GM12872 (cell line): ENCODE results near the gene SEPTIN1.

Experiments
- TF ChIP-seq, protein P1 (sequence below): IDR thresholded peaks from 3 replicates; pipeline ENCODE4 v1.5.1; 2011; ENCODE audit warnings: low read depth, mild to moderate bottlenecking, low read length, moderate library complexity; ENCODE audit not compliant: insufficient read depth

The SEPTIN1 gene

DNA sequence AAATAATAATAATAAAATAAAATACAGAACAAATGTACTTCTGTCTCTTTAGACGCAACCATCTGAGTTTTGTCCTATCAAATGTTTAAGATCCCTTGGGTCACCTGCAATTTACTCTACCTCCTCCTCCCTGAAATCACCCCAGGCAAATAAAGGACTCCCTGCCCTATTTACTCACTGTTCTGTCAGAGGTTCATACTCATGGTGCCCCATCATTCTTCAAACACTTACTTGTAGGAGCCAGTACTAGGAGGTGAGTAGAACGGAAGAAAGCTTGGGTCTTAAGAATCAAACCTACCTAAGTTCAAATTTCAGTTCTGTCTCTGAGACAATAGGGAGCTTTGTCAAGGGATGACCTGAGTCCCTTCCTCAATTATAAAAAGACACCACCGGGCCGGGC, 15.8 kb downstream of the SEPTIN1 start:
- TF ChIP-seq, protein P1, sequence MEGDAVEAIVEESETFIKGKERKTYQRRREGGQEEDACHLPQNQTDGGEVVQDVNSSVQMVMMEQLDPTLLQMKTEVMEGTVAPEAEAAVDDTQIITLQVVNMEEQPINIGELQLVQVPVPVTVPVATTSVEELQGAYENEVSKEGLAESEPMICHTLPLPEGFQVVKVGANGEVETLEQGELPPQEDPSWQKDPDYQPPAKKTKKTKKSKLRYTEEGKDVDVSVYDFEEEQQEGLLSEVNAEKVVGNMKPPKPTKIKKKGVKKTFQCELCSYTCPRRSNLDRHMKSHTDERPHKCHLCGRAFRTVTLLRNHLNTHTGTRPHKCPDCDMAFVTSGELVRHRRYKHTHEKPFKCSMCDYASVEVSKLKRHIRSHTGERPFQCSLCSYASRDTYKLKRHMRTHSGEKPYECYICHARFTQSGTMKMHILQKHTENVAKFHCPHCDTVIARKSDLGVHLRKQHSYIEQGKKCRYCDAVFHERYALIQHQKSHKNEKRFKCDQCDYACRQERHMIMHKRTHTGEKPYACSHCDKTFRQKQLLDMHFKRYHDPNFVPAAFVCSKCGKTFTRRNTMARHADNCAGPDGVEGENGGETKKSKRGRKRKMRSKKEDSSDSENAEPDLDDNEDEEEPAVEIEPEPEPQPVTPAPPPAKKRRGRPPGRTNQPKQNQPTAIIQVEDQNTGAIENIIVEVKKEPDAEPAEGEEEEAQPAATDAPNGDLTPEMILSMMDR: no peak

DNA sequence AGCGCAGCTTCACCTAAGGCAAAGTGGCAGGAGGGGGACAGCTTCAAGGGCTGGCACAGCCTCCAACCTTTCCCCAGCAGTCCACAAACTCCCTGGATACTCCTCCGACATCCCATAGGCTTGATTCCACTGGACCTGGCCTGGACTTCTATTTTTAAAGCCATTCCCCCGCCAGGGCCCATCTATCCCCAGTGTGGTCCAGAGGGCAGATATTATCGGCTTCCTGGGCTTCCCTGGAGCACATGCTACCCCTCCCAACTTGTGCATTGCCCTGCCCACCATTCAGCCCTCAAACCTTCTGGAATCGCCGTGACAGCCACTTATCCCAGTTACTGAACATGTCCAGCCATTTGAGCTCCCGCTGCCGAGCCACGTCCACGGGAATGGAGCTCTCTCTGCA, 17.2 kb downstream of the SEPTIN1 start:
- TF ChIP-seq, protein P1: no peak

DNA sequence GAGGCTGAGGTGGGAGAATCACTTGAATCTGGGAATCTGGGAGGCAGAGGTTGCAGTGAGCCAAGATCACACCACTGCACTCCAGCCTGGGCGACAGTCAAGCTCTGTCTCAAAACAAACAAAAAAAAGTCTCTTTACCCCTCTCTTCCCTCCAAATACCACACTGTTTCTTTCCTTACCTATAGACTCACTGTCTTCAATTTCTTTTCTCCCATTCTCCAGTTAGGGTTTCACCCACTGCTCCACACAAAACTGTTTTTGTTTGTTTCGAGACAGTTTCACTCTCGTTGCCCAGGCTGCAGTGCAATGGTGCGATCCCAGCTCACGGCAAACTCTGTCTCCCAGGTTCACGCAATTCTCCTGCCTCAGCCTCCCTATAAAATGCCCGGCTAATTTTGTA, 21.2 kb downstream of the SEPTIN1 start:
- TF ChIP-seq, protein P1: no peak

DNA sequence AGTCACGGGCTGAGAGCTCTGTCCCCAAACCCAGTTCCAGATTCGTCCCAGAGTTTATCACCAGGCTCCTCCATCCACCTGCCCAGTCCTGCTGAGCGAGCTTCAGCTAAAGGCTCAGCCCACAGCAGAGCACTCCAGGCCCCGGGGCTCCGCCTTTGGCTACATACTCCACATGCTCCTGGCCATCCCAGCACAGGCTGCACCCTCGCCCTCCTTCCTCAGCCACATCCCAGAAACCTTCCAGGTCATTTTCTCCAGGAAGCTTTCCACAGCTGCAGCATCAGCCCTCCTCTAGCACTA, 22.5 kb downstream of the SEPTIN1 start:
- TF ChIP-seq, protein P1: no peak

DNA sequence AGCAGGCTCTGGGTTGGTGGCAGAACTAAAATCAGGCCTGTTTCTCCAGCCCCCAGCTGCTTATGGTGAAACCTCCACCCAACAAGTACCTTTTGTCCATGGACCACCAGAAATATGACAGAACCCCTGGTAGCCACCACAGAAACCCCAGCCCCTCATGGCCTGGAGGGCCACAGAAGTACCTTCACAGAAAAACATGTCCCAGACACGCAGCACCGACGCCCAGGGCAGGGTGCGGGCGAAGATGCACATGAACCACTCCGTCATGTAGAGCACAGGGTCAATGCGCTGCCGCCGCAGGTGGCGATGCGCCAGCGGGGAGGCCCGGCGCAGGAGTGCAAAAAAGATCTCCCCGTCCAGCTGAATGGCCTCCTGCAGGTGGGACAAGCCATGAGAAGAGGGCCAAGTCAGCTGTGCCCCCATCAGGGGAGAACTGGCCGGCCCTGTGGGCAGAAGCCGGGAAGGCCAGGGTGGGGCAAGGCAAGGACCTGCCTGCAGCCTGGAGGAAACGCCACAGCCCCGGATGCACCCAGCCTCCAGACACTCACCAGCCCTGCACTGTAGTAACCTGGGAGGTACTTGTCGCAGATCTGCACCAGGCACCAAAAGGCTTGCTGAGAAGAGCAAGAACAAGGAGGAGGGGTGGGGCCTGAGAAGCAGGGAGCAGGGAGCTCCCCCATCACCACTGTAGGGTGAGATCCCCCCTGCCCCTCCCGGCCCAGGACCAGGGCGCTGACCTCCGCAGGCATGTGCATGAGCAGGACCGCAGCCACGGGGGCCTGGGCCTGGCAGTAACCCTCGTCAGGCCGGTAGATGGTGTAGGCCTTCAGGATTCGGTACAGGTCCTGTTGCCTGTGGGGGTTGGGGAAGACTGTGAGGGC, 23.1 kb downstream of the SEPTIN1 start:
- TF ChIP-seq, protein P1: no peak

DNA sequence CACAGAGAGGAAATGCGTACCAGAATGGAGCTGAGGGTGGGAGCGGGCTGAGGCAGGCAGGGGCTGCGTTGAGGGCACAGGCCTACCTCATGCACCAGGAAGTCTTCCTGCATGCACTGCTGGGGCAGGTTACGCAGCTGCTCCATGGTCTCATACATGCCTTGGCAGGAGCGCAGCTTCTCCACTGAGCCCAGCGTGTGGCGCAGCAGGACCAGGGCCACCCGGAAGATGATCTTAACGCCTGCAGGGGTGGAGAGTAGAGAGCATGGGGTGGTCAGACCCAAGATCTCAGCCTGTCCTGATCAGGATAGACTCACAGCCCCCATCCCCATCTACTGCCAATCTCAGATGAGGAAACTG, 23.8 kb downstream of the SEPTIN1 start:
- TF ChIP-seq, protein P1: no peak

DNA sequence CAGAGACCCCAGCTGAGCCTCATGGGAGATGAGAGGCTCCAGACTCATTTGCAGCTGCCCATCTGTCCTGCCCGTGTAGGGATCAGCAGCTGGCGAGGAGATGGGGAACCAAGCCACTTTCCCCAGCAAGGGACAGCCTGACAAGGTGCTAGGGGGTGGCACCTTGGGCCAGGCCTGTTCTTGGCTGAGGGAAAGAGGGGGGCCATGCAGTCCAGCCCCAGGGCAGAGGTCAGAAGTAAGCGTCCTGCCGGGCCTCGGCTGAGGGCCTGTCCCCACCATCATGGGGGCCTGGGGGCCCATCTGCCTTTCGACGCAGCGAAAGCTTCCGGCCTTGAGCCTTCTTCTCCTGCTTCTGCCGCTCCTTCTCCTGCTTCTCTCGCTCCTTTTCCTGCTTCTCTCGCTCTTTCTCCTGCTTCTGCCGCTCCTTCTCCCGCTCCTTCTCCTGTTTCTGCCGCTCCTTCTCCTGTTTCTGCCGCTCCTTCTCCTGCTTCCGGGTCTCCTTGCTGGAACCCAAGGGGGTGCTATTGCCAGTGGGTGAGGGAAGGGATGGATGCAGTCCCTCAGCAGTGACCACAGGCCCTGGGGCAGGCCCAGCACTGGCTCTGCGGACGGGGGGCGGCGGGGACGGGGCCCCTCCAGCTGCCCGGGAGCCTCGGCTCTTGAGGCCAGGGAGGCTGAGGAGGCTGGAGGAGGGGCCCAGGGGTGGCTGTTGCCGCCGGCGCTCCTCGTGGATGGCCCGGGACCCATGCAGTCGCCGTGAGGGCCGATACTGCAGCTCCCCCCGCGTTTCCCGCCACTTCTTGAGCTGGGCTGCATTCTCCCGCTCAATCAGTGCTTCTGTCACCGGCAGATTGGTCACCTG, 24.4 kb downstream of the SEPTIN1 start:
- TF ChIP-seq, protein P1: no peak
